NCI-H2196 treated with DMSO at 0.1 percent for 48 hours (cell line): ENCODE measurements around the gene BMAL1.
"Not testable (repeated sequence)": the region's sequence is repeated elsewhere in the genome, so short reads cannot be mapped to it uniquely, and the experiment has no call there.

ENCODE experiments used
- DNase-seq: peaks from one replicate; lab custom pipeline; 2025; ENCODE audit not compliant: unreplicated experiment; lab: John Stamatoyannopoulos, UW

BMAL1 gene

DNA sequence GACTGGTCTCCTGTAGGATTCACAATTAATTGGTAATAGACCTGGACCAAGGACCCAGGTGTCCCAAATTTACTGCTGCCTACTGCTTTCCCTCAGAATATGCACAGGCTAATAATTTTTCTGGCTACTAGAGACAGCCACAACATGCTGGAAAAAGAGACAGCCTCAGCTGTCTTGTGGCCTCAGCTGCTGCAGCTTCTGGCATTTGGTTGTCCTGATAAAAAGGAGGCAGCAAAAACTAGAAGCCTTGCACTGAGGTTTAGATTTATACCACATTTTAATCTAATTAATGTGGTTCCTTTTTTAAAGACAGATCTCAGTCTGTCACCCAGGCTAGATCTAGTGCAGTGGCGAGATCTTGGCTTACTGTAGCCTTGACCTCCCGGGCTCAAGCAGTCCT lies 95.6 kb downstream of the BMAL1 start:
- DNase-seq = no peak

DNA sequence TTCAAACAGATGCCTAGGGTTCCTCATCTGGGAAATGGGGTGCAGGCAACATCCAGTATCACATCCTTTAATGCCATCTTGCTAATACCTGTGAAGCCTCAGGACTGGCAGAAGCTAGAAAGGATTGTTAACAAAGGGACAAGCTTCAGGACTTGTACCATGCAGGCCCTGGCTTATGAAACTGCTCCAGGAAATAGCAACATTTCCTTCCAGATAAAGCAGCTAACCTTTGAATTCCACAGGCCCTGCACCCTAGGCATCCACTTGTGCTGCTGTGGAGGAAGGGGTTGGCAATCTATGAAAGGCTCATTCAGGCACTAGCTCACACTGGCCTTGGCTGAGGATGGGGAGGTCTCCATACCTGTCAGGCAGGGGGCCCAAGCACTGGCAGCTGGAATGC lies 98.2 kb downstream of the BMAL1 start:
- DNase-seq = no peak

DNA sequence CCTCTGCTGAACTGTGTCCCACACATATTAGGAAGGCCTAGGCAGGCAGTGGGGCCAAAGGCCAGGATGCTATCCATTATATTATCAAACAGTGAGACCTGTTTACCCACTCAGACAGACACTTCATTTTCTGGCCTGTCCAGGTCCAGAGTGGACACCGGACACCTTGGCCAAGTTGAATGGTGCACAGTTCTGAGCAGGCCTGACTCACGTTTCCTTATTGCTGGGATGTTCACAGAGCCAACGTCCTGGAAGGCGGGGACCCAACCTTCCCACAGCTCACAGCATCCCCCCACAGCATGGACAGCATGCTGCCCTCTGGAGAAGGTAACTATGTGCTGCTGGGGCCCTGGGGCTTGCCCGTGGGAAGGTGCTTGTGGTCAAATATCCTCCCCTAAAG lies 98.8 kb downstream of the BMAL1 start:
- DNase-seq = no peak

DNA sequence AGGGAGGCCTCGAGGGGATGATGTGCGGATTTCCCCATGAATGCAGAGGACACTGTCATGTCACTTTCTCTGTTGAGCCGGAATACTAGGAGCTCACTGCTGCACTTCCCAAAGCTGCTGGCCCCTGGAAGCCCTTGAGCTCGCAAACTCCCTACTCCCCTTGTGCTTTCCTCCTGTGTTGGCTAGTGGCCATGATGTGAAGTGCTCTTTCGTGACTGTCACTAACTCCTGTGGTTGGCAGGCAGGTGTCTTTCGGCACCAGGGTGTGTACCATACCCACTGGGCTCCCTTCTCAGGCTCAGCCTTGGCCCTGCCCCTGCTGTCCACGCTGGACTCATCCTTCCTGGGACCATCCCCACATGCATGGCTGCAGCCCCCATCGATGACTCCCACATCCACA lies 99.2 kb downstream of the BMAL1 start:
- DNase-seq = no peak

DNA sequence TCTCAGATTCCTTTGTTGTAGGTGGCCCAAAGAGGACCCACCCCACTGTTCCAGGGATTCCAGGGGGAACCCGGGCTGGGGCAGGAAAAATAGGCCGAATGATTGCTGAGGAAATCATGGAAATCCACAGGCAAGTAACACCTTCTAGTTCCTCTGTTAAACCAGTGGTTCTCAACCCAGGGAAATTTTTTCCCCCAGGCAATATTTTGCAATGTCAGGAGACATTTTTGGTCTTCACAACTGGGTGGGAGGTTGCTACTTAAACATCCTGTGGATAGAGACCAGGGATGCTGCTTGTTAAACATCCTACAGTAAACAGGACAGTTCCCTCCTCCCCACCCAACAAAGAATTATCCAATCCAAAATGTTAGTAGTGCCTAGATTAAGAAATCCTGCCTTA lies 100.7 kb downstream of the BMAL1 start:
- DNase-seq = no peak

DNA sequence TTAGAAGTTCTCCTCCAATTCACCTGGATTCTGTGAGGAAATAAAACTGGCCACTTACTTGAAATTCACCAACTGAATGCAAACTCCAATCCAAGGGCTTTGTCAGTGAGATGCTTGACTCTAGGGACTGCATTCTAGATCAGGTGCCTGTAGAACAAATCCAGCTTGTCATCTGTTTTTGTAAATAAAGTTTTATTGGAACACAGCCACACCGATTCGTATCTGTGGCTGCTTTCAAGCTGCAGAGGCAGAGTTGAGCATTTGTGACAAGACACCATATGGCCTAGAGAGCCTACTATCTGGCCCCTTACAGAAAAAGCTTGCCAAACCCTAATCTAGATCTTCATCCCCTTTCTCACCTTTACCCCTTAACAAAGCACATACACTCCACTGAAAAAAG lies 103.1 kb downstream of the BMAL1 start:
- DNase-seq = no peak

DNA sequence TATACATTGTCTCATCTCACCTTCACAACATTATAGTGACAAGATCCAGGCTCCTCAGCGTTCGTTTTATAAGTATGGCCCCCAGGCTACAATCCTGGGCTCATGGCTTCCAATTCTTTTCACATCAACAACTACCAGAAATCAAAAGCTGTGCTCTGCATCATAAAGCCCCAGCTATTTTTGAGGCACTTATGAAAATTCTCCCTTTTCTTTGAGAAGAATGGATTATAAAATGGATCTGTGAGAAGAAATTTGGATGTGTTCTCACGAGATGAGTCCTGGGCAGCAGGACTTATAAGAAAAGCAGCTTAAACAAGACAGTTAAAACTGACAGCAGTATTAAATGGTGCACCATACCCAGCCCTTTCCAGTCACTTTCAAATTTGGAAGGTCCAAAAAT lies 105.2 kb downstream of the BMAL1 start:
- DNase-seq = no peak

DNA sequence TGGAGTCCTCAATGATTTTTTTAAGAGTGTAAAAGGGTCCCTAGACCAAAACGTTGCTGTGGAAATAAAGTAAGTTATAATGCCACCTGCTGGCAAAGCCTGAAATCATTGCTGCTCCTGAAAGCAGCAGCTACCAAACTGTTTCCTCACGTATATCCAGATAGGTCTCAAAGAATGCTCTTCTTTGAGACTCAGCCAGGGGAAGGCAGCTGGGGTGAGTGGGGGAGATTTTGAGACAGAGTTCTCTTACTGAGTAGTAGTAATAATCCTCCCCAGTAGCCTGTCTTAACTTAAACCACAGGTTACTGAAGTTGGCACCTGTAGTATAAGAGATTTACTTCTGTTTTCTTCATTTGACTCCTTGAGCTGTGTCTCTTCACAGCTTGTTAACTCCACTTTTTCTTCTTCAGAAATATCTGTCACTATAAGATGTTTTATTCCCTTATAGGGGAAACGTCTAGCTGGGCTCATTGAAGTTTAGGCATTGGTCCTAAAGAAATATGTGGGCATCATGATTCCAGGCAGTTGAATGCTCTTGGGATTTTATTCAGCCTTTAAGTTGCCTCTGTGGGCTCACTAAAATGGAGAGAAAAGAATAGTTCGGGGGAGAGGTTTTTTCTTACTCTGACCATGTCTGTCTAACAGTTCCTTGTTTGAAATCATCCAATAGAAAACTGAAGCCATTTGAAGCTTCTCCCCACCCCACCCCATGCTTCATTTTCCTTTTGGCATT lies 107.5 kb downstream of the BMAL1 start:
- peak; percentile 26 for DNase-seq

DNA sequence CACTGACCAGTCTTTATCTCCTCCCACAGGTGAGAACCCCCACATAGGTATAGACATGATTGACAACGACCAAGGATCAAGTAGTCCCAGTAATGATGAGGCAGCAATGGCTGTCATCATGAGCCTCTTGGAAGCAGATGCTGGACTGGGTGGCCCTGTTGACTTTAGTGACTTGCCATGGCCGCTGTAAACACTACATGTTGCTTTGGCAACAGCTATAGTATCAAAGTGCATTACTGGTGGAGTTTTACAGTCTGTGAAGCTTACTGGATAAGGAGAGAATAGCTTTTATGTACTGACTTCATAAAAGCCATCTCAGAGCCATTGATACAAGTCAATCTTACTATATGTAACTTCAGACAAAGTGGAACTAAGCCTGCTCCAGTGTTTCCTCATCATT lies 109.0 kb downstream of the BMAL1 start:
- DNase-seq = no peak

DNA sequence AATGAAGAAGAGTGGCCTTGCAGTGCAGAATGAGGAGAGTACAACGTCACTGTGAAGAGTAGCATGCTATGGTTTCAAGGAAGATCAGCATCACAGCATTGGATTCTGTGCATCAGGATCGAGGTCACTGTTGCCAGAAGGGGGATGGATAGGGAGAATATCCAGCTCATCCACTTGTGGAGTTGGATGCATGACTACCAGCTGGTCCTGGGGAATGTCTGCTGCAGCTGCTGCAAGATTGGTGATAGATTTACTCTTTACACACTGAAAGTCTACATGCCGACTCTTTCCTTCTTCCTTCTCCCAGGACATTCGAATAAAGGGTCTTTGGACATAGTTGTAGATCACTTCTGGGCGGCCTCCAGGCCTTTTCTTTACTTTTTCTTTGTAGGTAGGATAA lies 111.2 kb downstream of the BMAL1 start:
- DNase-seq = no peak

DNA sequence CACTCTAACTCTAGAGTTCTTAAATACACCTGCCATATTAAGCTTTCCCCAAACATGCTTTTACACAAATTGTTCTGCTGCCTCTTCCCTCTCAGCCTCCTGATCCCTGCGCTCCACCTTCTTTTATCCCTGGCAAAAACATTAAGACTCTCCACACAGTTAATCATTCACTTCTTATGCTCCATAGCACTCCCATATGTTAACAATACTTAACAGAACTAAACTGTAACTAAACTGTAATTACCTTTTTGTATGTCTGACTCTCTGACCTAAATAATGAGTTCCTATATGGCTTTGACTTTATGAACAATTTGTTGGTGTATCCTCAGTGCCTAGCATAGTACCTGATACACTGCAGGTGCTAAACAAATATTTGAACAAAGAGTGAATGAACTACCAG lies 113.6 kb downstream of the BMAL1 start:
- no peak for DNase-seq

DNA sequence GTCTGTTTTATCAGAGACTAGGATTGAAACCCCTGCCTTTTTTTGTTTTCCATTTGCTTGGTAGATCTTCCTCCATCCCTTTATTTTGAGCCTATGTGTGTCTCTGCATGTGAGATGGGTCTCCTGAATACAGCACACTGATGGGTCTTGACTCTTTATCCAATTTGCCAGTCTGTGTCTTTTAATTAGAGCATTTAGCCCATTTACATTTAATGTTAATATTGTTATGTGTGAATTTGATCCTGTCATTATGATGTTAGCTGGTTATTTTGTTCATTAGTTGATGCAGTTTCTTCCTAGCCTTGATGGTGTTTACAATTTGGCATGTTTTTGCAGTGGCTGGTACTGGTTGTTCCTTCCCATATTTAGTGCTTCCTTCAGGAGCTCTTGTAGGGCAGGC lies 120.7 kb downstream of the BMAL1 start:
- not testable (repeated sequence) for DNase-seq

DNA sequence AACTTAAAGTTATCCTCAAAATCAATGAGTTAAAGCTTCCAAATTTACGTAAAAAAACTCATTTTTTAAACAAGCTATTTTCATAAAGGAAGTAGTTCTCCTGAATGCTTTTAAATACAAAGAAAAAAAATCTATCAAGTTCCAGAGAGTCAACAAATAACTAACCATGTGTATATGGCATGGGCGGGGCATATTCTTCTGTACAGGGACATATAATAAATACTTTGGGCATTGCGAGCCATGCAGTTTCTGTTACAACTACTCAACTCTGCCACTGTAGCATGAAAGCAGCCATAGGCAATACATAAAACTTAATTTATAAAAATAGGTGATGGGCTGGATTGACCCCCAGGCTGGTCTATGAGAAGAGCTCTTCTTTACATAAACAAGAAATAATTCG lies 127.6 kb downstream of the BMAL1 start:
- no peak for DNase-seq

DNA sequence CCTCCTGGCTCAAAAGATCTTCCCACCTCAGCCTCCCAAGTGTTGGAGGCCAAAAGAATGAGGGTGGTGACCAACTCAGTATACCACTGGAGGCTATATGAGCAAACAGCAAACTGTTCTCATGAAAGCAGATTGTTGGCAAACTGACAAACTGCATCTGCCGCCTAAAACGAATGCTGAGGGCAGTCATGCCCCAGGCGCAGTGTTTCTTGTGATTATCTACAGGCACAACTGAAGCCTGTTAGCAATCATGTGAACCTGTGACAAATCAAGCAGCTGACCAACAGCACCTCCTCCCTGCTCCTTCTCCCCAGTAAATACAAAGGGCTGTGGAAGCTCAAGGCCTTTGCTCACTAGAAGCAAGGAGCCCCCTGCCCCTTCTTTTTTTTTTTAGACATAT lies 137.6 kb downstream of the BMAL1 start:
- DNase-seq = no peak

DNA sequence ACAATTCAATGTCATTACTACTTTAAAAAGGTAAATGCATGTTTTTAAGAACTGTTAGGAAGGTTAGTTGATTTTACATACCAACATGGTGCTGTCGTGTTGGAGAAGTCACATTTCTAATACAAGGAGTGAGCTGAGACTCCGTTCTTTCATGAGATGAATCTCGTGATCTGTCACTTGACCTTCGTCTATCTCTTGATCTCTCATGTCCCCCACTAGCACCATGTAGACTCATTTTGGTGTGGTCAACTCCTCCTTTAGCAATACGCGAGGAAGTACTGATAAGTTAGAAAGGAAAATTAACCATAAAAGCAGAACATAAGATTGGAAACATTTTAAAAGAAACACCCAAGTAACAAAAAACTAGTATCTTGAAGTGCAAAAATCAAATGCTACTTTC lies 144.0 kb downstream of the BMAL1 start:
- no peak for DNase-seq

DNA sequence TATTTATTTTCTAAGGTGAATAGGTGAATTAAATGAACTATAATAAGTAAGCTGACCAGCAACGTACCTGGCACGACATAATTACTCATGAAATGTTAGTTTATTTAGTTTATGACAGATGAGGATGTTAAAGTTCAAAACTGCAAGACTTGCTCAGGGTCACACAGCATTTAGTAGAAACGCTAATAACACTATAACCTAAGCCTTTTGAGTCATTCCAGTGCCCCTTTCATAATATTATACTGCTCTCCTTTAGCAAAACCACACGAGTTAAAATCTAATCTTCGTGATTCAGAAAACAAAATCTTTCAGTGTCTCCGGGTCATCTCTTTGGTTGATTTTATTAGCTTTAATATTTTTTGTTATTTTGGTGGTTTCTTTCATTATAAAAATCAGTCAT lies 145.8 kb downstream of the BMAL1 start:
- no peak for DNase-seq

DNA sequence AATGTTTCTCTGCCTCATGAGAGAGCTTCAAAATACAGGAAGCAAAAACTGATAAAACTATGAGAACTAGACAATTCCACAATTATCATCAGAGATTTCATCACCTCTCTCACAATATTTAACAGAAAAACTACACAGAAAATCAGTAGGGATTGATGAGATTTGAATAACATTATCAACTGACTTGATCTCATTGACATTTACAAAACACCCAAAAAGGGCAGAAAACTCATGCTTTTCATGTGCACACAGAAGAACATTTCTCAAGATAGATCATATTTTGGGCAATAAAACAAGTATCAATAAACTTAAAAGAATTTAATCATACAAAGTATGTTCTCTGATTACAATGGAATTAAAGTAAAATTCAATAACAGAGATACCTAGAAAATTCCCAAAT lies 149.8 kb downstream of the BMAL1 start:
- no peak for DNase-seq

DNA sequence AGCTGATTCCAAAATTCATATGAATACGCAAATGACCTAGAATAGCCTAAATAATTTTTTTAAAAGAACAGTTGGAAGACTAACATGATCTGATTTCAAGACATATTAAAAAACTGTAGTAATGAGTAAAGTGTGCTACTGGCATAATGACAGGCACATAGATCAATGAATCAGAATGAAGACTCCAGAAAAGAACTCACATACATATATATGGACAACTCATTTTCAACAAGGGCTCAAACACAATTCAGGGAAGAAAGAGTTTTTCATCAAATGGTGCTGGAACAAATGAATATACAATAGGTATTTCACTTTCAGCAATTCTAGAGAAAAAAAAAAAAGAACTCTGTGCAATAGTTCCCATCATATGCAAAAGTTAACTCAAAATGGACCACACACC lies 151.7 kb downstream of the BMAL1 start:
- DNase-seq = no peak

DNA sequence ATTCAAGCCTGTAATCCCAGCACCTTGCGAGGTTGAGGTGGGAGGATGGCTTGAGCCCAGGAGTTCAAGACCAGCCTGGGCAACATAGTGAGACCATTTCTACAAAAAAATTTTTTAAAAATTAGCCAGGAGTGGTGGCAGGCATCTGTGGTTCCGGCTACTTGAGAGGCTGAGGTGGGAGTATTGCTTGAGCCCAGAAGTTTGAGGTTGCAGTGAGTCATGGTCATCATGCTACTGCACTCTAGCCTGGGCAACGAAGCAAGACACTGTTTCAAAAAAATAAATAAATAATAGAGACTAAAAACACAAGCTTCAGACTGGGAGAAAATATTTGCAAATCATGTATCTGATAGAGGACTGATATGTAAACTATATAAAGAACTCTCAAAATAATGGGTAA lies 152.2 kb downstream of the BMAL1 start:
- no peak for DNase-seq

DNA sequence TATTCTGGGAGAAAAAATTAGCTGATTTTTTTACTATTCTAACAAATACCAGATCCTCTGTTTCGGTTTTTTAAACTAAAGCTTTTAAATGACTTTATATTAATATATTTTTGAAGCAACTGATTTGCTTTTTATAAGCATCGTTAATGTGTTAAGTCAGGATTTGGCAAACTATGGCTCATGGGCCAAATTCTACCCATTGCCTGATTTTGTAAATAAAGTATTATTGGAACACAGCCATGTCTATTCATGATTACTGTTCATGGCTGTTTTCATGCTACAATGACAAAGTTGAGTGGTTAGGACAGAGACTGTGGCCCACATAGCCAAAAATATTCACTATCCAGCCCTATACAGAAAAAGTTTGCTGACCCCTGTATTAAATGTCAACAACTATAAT lies 155.8 kb downstream of the BMAL1 start:
- DNase-seq = no peak

DNA sequence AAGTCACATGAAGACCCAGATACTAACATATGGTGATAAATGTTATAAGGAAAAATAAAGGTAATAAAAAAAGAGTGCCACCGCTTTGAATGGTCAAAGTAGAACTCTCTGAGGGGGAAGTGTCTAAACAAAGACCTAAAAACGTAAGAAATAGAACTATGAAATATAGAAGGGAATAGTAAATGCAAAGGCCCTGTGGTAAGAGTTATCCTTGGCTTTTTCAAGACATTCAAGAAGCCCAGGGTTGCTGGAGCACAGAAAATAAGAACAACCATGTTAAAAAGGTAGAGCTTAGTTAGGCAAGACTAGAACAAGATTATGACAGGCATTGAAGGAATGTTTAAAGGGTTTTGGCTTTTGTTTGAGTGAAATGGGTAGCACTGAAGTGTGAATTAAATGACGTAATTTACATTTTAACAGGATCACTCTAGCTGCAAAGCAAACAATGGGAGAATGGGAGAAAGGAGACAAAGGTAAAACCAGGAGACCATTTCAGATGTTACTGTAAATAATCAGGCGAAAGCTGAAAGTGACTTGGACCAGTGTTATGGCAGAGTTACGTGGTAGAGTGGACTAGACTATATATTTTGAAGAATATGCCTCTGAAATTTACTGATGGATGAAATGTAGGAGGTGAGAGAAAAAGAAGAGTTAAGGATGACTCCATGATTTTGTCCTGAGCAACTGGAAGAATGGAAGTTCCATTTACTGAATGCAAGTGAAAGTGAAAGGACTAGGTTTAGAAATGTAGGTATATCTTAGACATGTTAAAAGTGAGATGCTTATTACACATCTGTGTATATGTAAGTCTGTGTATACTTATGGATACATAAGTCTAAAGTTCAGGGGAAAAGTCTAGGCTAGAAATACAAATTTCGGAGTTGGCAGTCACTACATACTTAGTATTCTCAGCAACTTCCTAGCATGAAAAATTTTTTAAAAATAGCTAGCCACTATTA lies 156.9 kb downstream of the BMAL1 start:
- no peak for DNase-seq

DNA sequence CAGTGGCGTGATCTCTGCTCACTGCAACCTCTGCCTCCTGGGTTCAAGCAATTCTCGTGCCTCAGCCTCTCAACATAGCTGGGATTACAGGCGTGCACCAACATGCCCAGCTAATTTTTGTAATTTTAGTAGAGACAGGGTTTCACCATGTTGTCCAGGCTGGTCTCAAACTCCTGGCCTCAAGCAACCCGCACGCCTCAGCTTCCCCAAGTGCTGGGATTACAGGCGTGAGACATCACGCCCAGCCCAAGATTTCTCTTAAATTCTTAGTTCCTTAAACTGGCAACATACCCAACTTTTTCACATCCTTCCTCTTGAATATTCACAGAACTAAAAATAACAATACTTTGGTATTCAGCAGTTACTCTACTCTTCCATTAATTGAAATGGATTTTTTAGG lies 159.2 kb downstream of the BMAL1 start:
- DNase-seq = not testable (repeated sequence)
